HL-60 (cell line): ENCODE results near the gene AP1M2.

Experiments used
- DNase-seq, 2 experiments: peaks; one replicate each; pipeline ENCODE4 v3.0.0-alpha.2; 2010 to 2020; ENCODE audit warnings: low read depth in 1 of 2, low spot score in 1 of 2
- H3K27ac ChIP-seq: fragments of 250-450 bp; sonication (Bioruptor Pico); replicated peaks from 2 replicates; pipeline ENCODE4 v1.5.1; 2020; ENCODE audit warnings: mild to moderate bottlenecking, moderate library complexity
- H3K27me3 ChIP-seq: fragments of 250-450 bp; sonication (Bioruptor Pico); 2 replicates; pipeline ENCODE4 v1.5.1; 2021; ENCODE audit warnings: mild to moderate bottlenecking, moderate library complexity; ENCODE audit not compliant: insufficient read depth, poor library complexity, severe bottlenecking
- H3K4me3 ChIP-seq: replicated peaks from 2 replicates; pipeline ENCODE4 v1.5.1; 2011; ENCODE audit warnings: mild to moderate bottlenecking, control low read depth, low read length; ENCODE audit not compliant: insufficient read depth
- GABPA ChIP-seq: IDR thresholded peaks from 2 replicates; pipeline ENCODE4 v1.6.1; 2012; ENCODE audit warnings: low read depth
- POLR2AphosphoS5 ChIP-seq: IDR thresholded peaks from 2 replicates; pipeline ENCODE4 v1.6.1; 2012; ENCODE audit warnings: low read depth
- SPI1 ChIP-seq: IDR thresholded peaks from 2 replicates; pipeline ENCODE4 v1.6.1; 2012; ENCODE audit warnings: low read depth, mild to moderate bottlenecking, borderline replicate concordance
- TF ChIP-seq, protein P1 (sequence below): IDR thresholded peaks from one replicate; pipeline ENCODE4 v1.5.1; 2011; ENCODE audit warnings: low read length, control low read depth, inconsistent platforms; ENCODE audit not compliant: insufficient read depth
- TF ChIP-seq, protein P2 (sequence below): IDR thresholded peaks from 2 replicates; pipeline ENCODE4 v1.6.1; 2012; ENCODE audit warnings: low read depth; ENCODE audit not compliant: insufficient replicate concordance

Gene AP1M2

DNA sequence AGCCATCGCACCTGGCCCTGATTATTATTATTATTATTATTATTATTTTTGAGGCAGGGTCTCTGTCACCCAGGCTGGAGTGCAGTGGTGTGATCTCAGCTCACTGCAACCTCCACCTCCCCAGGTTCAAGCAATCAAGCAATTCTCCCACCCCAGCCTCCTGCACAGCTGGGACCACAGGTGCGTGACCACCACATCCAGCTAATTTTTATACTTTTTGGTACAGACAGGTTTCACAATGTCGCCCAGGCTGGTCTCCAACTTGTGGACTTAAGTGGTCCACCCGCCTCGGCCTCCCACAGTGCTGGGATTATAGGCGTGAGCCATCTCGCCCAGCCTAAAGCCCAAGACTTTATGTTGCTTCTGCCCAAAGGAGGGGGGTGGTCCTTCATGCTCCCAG lies 6.0 kb upstream of the AP1M2 start:
- Histone ChIP-seq H3K27me3 (no peaks in the 10 kb centered on the region), H3K4me3 (no peak overlapping the region), H3K27ac (no peak overlapping the region)
- no peak for DNase-seq
- TF ChIP-seq POLR2AphosphoS5 (no peak), SPI1 (no peak), GABPA (no peak)
- TF ChIP-seq, protein P1, sequence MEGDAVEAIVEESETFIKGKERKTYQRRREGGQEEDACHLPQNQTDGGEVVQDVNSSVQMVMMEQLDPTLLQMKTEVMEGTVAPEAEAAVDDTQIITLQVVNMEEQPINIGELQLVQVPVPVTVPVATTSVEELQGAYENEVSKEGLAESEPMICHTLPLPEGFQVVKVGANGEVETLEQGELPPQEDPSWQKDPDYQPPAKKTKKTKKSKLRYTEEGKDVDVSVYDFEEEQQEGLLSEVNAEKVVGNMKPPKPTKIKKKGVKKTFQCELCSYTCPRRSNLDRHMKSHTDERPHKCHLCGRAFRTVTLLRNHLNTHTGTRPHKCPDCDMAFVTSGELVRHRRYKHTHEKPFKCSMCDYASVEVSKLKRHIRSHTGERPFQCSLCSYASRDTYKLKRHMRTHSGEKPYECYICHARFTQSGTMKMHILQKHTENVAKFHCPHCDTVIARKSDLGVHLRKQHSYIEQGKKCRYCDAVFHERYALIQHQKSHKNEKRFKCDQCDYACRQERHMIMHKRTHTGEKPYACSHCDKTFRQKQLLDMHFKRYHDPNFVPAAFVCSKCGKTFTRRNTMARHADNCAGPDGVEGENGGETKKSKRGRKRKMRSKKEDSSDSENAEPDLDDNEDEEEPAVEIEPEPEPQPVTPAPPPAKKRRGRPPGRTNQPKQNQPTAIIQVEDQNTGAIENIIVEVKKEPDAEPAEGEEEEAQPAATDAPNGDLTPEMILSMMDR: no peak
- TF ChIP-seq, protein P2, sequence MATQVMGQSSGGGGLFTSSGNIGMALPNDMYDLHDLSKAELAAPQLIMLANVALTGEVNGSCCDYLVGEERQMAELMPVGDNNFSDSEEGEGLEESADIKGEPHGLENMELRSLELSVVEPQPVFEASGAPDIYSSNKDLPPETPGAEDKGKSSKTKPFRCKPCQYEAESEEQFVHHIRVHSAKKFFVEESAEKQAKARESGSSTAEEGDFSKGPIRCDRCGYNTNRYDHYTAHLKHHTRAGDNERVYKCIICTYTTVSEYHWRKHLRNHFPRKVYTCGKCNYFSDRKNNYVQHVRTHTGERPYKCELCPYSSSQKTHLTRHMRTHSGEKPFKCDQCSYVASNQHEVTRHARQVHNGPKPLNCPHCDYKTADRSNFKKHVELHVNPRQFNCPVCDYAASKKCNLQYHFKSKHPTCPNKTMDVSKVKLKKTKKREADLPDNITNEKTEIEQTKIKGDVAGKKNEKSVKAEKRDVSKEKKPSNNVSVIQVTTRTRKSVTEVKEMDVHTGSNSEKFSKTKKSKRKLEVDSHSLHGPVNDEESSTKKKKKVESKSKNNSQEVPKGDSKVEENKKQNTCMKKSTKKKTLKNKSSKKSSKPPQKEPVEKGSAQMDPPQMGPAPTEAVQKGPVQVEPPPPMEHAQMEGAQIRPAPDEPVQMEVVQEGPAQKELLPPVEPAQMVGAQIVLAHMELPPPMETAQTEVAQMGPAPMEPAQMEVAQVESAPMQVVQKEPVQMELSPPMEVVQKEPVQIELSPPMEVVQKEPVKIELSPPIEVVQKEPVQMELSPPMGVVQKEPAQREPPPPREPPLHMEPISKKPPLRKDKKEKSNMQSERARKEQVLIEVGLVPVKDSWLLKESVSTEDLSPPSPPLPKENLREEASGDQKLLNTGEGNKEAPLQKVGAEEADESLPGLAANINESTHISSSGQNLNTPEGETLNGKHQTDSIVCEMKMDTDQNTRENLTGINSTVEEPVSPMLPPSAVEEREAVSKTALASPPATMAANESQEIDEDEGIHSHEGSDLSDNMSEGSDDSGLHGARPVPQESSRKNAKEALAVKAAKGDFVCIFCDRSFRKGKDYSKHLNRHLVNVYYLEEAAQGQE: no peak

DNA sequence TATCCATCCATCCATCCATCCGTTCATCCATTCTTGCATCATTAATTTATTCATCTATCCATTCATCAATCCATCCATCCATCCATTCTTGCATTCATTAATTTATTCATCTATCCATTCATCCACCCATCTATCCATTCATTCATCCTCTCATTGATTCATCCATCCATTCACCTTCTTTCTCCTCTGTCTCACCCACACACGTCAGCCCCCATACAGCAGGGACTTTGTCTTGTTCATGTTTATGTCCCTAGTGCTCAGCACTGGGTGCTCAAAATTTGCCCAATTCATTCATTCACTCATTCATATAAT lies 683 bp upstream of the AP1M2 start:
- peaks cover 5% of the 10 kb centered on the region for H3K27me3 ChIP-seq
- H3K27ac ChIP-seq: no peak overlapping the region
- TF ChIP-seq POLR2AphosphoS5 (no peak), GABPA (no peak), SPI1 (no peak)
- TF ChIP-seq, protein P2: no peak
- TF ChIP-seq, protein P1: no peak
- DNase-seq: no peak
- H3K4me3 ChIP-seq: no peak overlapping the region

DNA sequence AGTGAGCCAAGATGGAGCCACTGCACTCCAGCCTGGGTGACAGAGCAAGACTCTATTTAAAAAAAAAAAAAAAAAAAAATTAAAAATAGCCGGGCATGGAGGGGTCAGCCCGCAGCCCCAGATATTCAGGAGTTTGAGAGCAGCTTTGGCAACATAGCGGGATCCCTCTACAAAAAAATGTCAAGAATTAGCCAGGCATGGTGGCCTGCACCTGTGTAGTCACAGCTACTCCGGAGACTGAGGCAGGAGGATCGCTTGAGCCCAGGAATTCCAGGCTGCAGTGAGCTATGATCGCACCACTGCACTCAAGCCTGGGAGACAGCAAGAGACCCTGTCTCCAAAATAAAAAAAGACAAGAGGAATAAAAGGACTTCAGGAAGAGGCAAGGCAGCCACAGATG lies 716 bp downstream of the AP1M2 start:
- Histone ChIP-seq H3K27me3 (peaks cover 5% of the 10 kb centered on the region), H3K4me3 (no peak overlapping the region), H3K27ac (no peak overlapping the region)
- no peak for DNase-seq
- TF ChIP-seq SPI1 (no peak), GABPA (no peak), POLR2AphosphoS5 (no peak)
- TF ChIP-seq, protein P1: no peak
- TF ChIP-seq, protein P2: no peak
